Smooth muscle cell of bladder (primary cell): ENCODE data around the gene OPN1MW3. TPM values are rescaled to one million over a fixed set of nuclear protein-coding genes. Genes with fewer than 3 reads are reported as not detected.

ENCODE experiments used
- total RNA-seq: library from RNA; depleted of rRNA; stranded (reverse); fragments of >200 nt; gene quantifications from 2 replicates; pipeline ENCODE4 v1.2.3, GENCODE V29; 2014

The OPN1MW3 gene
- total RNA-seq, result not detected in 2 replicates

DNA sequence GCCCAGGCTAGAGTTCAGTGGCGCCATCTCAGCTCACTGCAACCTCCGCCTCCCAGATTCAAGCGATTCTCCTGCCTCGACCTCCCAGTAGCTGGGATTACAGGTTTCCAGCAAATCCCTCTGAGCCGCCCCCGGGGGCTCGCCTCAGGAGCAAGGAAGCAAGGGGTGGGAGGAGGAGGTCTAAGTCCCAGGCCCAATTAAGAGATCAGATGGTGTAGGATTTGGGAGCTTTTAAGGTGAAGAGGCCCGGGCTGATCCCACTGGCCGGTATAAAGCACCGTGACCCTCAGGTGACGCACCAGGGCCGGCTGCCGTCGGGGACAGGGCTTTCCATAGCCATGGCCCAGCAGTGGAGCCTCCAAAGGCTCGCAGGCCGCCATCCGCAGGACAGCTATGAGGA, at the start of gene OPN1MW3:
OPN1MW3 (plus strand) TSS at position 301 of the 400 bp plus-strand sequence; CDS start at position 339, 38 bp downstream.

GRCh38 chrX:154219456-154219855, 37.9 kb upstream of the OPN1MW3 start, which contains the start of gene OPN1MW2:
Gene OPN1MW2, plus strand, starts transcription at chrX:154219756. Its CDS starts 60 bp downstream, at chrX:154219816.

DNA sequence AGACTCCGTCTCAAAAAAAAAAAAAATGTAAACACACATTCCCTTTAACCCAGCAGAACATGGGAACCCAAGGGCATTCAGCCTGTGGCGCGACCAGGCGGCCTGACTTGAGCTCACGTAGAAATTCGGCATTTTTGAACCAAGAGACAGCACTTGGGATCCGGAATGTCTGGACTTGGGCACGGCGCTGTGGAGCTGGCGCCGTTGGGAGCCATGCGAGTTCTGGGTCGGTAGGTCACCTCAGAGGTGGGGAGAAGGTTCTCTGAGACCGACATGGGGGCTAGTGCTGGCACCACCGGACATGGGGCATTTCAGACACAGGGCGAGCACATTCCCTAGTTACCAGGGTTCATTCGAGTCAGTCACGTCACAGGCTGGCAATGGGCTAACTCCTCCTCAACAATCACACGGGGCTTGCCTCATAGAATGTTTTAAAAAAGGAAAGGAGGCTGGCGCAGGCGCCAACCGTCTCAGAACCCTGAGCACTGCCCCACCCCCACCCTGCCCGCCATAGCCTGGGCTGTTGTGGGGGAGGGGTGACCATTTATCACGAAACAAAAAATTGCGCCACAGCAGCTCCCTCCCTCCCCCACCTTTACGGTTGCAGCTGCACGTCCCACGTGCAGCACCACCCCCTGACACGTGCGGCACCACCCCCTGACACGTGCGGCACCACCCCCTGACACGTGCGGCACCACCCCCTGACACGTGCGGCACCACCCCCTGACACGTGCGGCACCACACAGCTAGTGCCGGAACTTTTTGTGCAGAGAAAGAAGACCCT, 37.6 kb downstream of the OPN1MW3 start, which contains the start of gene TEX28:
TEX28 (minus strand) TSS at position 334 of the 784 bp plus-strand sequence. CDS start 3,007 bp downstream, outside the sequence.

DNA sequence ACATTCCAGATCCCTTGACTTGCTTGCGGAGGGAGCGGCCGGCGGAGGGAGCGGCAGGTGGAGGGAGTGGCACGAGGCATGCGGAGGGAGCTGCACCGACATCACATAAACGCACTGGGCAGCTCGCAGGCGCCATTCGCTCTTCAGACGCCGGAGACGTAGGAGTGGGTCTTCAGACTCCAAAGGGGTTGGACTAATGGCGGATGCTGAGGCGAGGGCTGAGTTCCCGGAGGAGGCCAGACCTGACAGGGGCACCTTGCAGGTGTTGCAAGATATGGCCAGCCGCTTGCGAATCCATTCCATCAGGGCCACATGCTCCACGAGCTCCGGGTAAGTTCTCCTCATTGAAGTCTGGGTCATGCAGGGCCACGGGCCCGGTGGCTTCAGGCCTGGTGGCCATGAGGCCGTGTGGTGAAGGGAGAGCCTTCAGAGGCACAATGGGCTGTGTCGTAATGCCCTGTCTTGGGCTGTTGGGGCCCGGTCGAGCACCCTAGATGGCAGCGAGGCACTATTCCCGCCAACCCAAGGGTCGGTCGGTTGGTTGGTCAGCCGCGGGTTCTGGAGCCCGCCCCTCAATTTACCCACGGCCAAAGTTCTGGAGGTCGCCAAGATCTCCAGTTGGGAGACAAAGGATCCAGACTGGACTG, 38.4 kb downstream of the OPN1MW3 start, which contains the start of gene TKTL1:
TKTL1 (plus strand) TSS at position 132 of the 647 bp plus-strand sequence; CDS start at position 197, 65 bp downstream.

Other genes starting within 250 kb of the OPN1MW3 start
- 42.1 and 93.2 TPM in 2 replicates for gene IRAK1, start 237.7 kb upstream of the OPN1MW3 start, total RNA-seq
- gene MECP2, start 159.9 kb upstream of the OPN1MW3 start, total RNA-seq, result 20.3 and 21.2 TPM in 2 replicates
- gene OPN1LW, start 113.3 kb upstream of the OPN1MW3 start, total RNA-seq, result not detected in 2 replicates
- not detected in 2 replicates for gene OPN1MW, start 75.0 kb upstream of the OPN1MW3 start, total RNA-seq
- gene OPN1MW2, start 37.8 kb upstream of the OPN1MW3 start, total RNA-seq, result not detected in 2 replicates
- gene TEX28, start 37.5 kb downstream of the OPN1MW3 start, total RNA-seq, result not detected in 2 replicates
- not detected in 2 replicates for gene TKTL1, start 38.2 kb downstream of the OPN1MW3 start, total RNA-seq
- 1,760 and 2,009 TPM in 2 replicates for gene FLNA, start 117.1 kb downstream of the OPN1MW3 start, total RNA-seq
- gene EMD, start 121.7 kb downstream of the OPN1MW3 start, total RNA-seq, result 20.9 and 21.5 TPM in 2 replicates
- 2,454 and 2,688 TPM in 2 replicates for gene RPL10, start 140.8 kb downstream of the OPN1MW3 start, total RNA-seq
- 65.9 and 68.6 TPM in 2 replicates for gene DNASE1L1, start 151.7 kb downstream of the OPN1MW3 start, total RNA-seq
- gene TAFAZZIN, start 154.0 kb downstream of the OPN1MW3 start, total RNA-seq, result 10.8 and 14.1 TPM in 2 replicates
- 46.6 and 57.0 TPM in 2 replicates for gene ATP6AP1, start 171.1 kb downstream of the OPN1MW3 start, total RNA-seq
- gene GDI1, start 179.6 kb downstream of the OPN1MW3 start, total RNA-seq, result 58.6 and 81.1 TPM in 2 replicates
- gene FAM50A, start 186.6 kb downstream of the OPN1MW3 start, total RNA-seq, result 101 and 107 TPM in 2 replicates
- gene PLXNA3, start 200.7 kb downstream of the OPN1MW3 start, total RNA-seq, result 6.7 and 17.0 TPM in 2 replicates
- gene LAGE3, start 221.7 kb downstream of the OPN1MW3 start, total RNA-seq, result 13.7 and 18.5 TPM in 2 replicates
- gene UBL4A, start 229.0 kb downstream of the OPN1MW3 start, total RNA-seq, result 30.3 and 39.9 TPM in 2 replicates
- gene SLC10A3, start 233.0 kb downstream of the OPN1MW3 start, total RNA-seq, result 11.8 and 22.7 TPM in 2 replicates